Aorta (tissue), 5 donors: Measurements from ENCODE around the gene TOB2. TPM values are rescaled to one million over a fixed set of nuclear protein-coding genes. Genes with fewer than 3 reads are reported as not detected.
"Not testable (repeated sequence)": the region's sequence is repeated elsewhere in the genome, so short reads cannot be mapped to it uniquely, and the experiment has no call there.

Experiments
- ATAC-seq: fragments of 200-7000 bp; cut with Tn5 transposase; one replicate; pipeline ENCODE4 v1.9.1; 2022; ENCODE audit warnings: moderate library complexity; ENCODE audit not compliant: low FRiP score
- DNase-seq, 2 donors: peaks; one replicate each; pipeline ENCODE4 v3.0.0-alpha.2; 2020
- H3K27ac ChIP-seq, 2 donors: one replicate each; pipeline ENCODE4 v1.5.1; 2013; ENCODE audit warnings: low read length in 2 of 2, mild to moderate bottlenecking in 2 of 2, moderate library complexity in 2 of 2, control low read depth in 1 of 2, inconsistent platforms in 1 of 2, low read depth in 1 of 2
- H3K27me3 ChIP-seq, 2 donors: one replicate each; pipeline ENCODE4 v1.6.1; 2013; ENCODE audit warnings: control low read depth in 1 of 2, low read length in 1 of 2, mild to moderate bottlenecking in 1 of 2, moderate library complexity in 1 of 2; ENCODE audit not compliant: insufficient read depth in 2 of 2, control insufficient read depth in 1 of 2
- H3K36me3 ChIP-seq, 2 donors: one replicate each; pipeline ENCODE4 v1.6.1; 2013; ENCODE audit warnings: control low read depth in 1 of 2, low read length in 1 of 2, mild to moderate bottlenecking in 1 of 2; ENCODE audit not compliant: insufficient read depth in 2 of 2, control insufficient read depth in 1 of 2
- H3K4me1 ChIP-seq, 2 donors: one replicate each; pipeline ENCODE4 v1.6.1; 2013; ENCODE audit warnings: low read length in 2 of 2, control low read depth in 1 of 2, mild to moderate bottlenecking in 1 of 2, moderate library complexity in 1 of 2; ENCODE audit not compliant: insufficient read depth in 2 of 2, control insufficient read depth in 1 of 2
- H3K4me3 ChIP-seq, 2 donors: one replicate each; pipeline ENCODE4 v1.5.1; 2013; ENCODE audit warnings: low read length in 2 of 2, control low read depth in 1 of 2, mild to moderate bottlenecking in 1 of 2
- H3K9me3 ChIP-seq: one replicate; pipeline ENCODE4 v1.6.1; 2013; ENCODE audit warnings: mild to moderate bottlenecking, low read length; ENCODE audit not compliant: control insufficient read depth
- WGBS, 2 donors: extraction: QIAGEN DNeasy Blood & Tissue Kit; methylation state at CpG; one replicate each; pipeline ENCODE4 v1.1.7; 2013; 5-methylcytosine and 5-hydroxymethylcytosine counted together
- intact Hi-C, 2 donors: fragments of 100-400 bp; cut with DNase I; formaldehyde crosslinking; loops; one replicate each; pipeline versions ENCODE4 v1.14.2 to v1.15.0; 2022
- polyA plus RNA-seq, 2 donors: library from polyadenylated mRNA; stranded (reverse); fragments of 200-250 nt; gene quantifications; one replicate each; pipeline ENCODE4 v1.2.3, GENCODE V29; 2013
- total RNA-seq, 2 donors: library from RNA; stranded (reverse); fragmentation: NEBNext Ultra II Directional; extraction: Animal tissue kit (Norgen Biotek cat#: 25700); gene quantifications; one replicate each; pipeline ENCODE4 v1.2.1, GENCODE V29; 2021
- donor health status: healthy with polysubstance abuse.
- donor health status: Bipolar disorder and iron deficiency.
- donor health status: DM: no; HTN: no; CAD: no.
- donor health status: DM: no; HTN: no; CAD: no.
- donor health status: DM: yes; HTN: yes; CAD: no.

TOB2 gene
- total and polyA plus RNA-seq, 4 donors, result 12.9 to 55.9 (median 31.6) TPM

- no peak overlapping the region for H3K27ac ChIP-seq
- H3K4me1 ChIP-seq, result peaks cover 0 to 4% of the 10 kb centered on the region in 2 donors
- no peaks in the 10 kb centered on the region for H3K36me3 ChIP-seq
- ATAC-seq (no peak), DNase-seq (no peak)
- 86 to 87% methylated on average over 2 of the region's 2 CpGs for WGBS, 2 donors
- intact Hi-C loops, result no loop called here
- H3K27me3 ChIP-seq, result no peaks in the 10 kb centered on the region
- no peaks in the 10 kb centered on the region for H3K9me3 ChIP-seq
- H3K4me3 ChIP-seq, result no peak overlapping the region
Measured at GRCh38 chr22:41470886-41471285, 24.3 kb upstream of the TOB2 start.

- H3K27me3 ChIP-seq, result no peaks in the 10 kb centered on the region
- DNase-seq (no peak), ATAC-seq (peak; percentile 45)
- H3K9me3 ChIP-seq, result no peaks in the 10 kb centered on the region
- intact Hi-C loops, result loop anchor here (2.0 to 10.0 kb wide), 3 partner anchors 21 to 48 kb away; no protein-coding TSS in a partner anchor
- H3K4me1 ChIP-seq, result peaks cover 0 to 4% of the 10 kb centered on the region in 2 donors
- H3K36me3 ChIP-seq, result no peaks in the 10 kb centered on the region
- WGBS, 2 donors, result 1% methylated on average over 29 to 30 of the region's 30 CpGs
- peak overlapping the region; percentile 56 to 74 for H3K27ac ChIP-seq
- H3K4me3 ChIP-seq, result peak overlapping the region; percentile 29 to 62
Measured at GRCh38 chr22:41469218-41469851, 22.7 kb upstream of the TOB2 start.

- no peaks in the 10 kb centered on the region for H3K27me3 ChIP-seq
- no peaks in the 10 kb centered on the region for H3K9me3 ChIP-seq
- ATAC-seq (peak; percentile 100), DNase-seq (peak; percentile 98 to 99)
- peak within 1 kb of the TSS; percentile 35 to 73 for H3K4me3 ChIP-seq
- 0 to 1% methylated on average over 51 of the region's 51 CpGs for WGBS, 2 donors
- H3K4me1 ChIP-seq, result peaks cover 0 to 4% of the 10 kb centered on the region in 2 donors
- intact Hi-C loops, result loop anchor here (2.0 to 10.0 kb wide), 3 partner anchors 20 to 49 kb away; no protein-coding TSS in a partner anchor
- H3K36me3 ChIP-seq, result no peaks in the 10 kb centered on the region
- peak within 1 kb of the TSS; percentile 56 to 74 for H3K27ac ChIP-seq
Measured at GRCh38 chr22:41468381-41469217, 22.0 kb upstream of the TOB2 start, which contains the start of the genes ACO2 and PHF5A. Gene ACO2, plus strand, starts transcription at chr22:41469117. Its CDS starts 30 bp downstream, at chr22:41469147. Gene PHF5A, minus strand, starts transcription at chr22:41468692. Its CDS starts 39 bp downstream, at chr22:41468653.

GRCh38 chr22:41461901-41462300 is 15.3 kb upstream of the TOB2 start:
- Histone ChIP-seq H3K27ac (no peak overlapping the region), H3K4me3 (no peak overlapping the region), H3K4me1 (no peaks in the 10 kb centered on the region), H3K36me3 (no peaks in the 10 kb centered on the region), H3K27me3 (no peaks in the 10 kb centered on the region), H3K9me3 (no peaks in the 10 kb centered on the region)
- ATAC-seq (no peak), DNase-seq (no peak)
- intact Hi-C loops, result loop anchor here in 1 of 2 donors (10.0 kb wide), 1 partner anchor 53 kb away; no protein-coding TSS in a partner anchor
- 85 to 89% methylated on average over 4 of the region's 4 CpGs for WGBS, 2 donors

- H3K9me3 ChIP-seq, H3K4me1 ChIP-seq, H3K36me3 ChIP-seq, ATAC-seq, H3K4me3 ChIP-seq, H3K27me3 ChIP-seq, H3K27ac ChIP-seq: not testable (repeated sequence)
- intact Hi-C loops, result loop anchor here in 1 of 2 donors (10.0 kb wide), 1 partner anchor 55 kb away; no protein-coding TSS in a partner anchor
- WGBS, 2 donors, result 59 to 67% methylated on average over 5 of the region's 5 CpGs
- DNase-seq, result peak in 1 of 2 donors; percentile 35
Measured at GRCh38 chr22:41460071-41460470, 13.5 kb upstream of the TOB2 start.

GRCh38 chr22:41459431-41459830 is 12.8 kb upstream of the TOB2 start:
- H3K36me3 ChIP-seq, result no peaks in the 10 kb centered on the region
- ATAC-seq (no peak), DNase-seq (no peak)
- WGBS, 2 donors, result 53 to 58% methylated on average over 1 of the region's 1 CpG
- H3K4me3 ChIP-seq, result no peak overlapping the region
- intact Hi-C loops, result no loop called here
- H3K9me3 ChIP-seq, result no peaks in the 10 kb centered on the region
- H3K27ac ChIP-seq, result no peak overlapping the region
- no peaks in the 10 kb centered on the region for H3K27me3 ChIP-seq
- H3K4me1 ChIP-seq, result no peaks in the 10 kb centered on the region

GRCh38 chr22:41458161-41458728 is 11.6 kb upstream of the TOB2 start:
- WGBS, 2 donors, result 83 to 85% methylated on average over 7 of the region's 7 CpGs
- DNase-seq, result peak in 1 of 2 donors; percentile 9

GRCh38 chr22:41448189-41448808 is 1.7 kb upstream of the TOB2 start:
- 0 to 1% methylated on average over 28 of the region's 28 CpGs for WGBS, 2 donors

More at GRCh38 chr22:41458161-41458728, 11.6 kb upstream of the TOB2 start:
- Histone ChIP-seq H3K9me3 (no peaks in the 10 kb centered on the region), H3K27ac (no peak overlapping the region), H3K4me1 (no peaks in the 10 kb centered on the region), H3K27me3 (no peaks in the 10 kb centered on the region), H3K4me3 (no peak overlapping the region), H3K36me3 (no peaks in the 10 kb centered on the region)
- intact Hi-C loops, result no loop called here
- ATAC-seq, result no peak

More at GRCh38 chr22:41448189-41448808, 1.7 kb upstream of the TOB2 start:
- DNase-seq (peak; percentile 97), ATAC-seq (peak; percentile 89)
- Histone ChIP-seq H3K9me3 (no peaks in the 10 kb centered on the region), H3K27me3 (peaks cover 0 to 2% of the 10 kb centered on the region in 2 donors), H3K36me3 (no peaks in the 10 kb centered on the region), H3K4me3 (peak overlapping the region; percentile 19 to 96), H3K27ac (peak overlapping the region; percentile 90 to 93), H3K4me1 (no peaks in the 10 kb centered on the region)
- intact Hi-C loops, result loop anchor here (2.0 to 5.0 kb wide), 3 partner anchors 21 to 79 kb away; partner anchors contain the start of genes ACO2 (in 1 of the 2) and PHF5A (in 1 of the 2)
